Hepatocyte (in vitro differentiated cells): ENCODE results near the gene RABL3. TPM values are rescaled to one million over a fixed set of nuclear protein-coding genes. Genes with fewer than 3 reads are reported as not detected.

Experiments used
- DNase-seq: peaks from one replicate; pipeline ENCODE4 v3.0.0-alpha.2; 2016; ENCODE audit warnings: low spot score
- H2AFZ ChIP-seq: fragments of 200-600 bp; sonication (generic); 2 replicates; pipeline ENCODE4 v1.6.0; 2016; ENCODE audit warnings: antibody characterized with exemption, mild to moderate bottlenecking
- H3K27ac ChIP-seq: fragments of 200-600 bp; sonication (generic); 2 replicates; pipeline ENCODE4 v1.5.1; 2016; ENCODE audit warnings: mild to moderate bottlenecking
- H3K27me3 ChIP-seq: fragments of 200-600 bp; sonication (generic); 2 replicates; pipeline ENCODE4 v1.6.1; 2016
- H3K36me3 ChIP-seq: fragments of 200-600 bp; sonication (generic); replicated peaks from 2 replicates; pipeline ENCODE4 v1.5.1; 2016; ENCODE audit warnings: low read depth; ENCODE audit not compliant: insufficient read depth
- H3K4me1 ChIP-seq: fragments of 200-600 bp; sonication (generic); 2 replicates; pipeline ENCODE4 v1.5.1; 2016; ENCODE audit warnings: mild to moderate bottlenecking, moderate library complexity; ENCODE audit not compliant: insufficient read depth
- H3K4me2 ChIP-seq: fragments of 200-600 bp; sonication (generic); 2 replicates; pipeline ENCODE4 v1.6.0; 2016
- H3K4me3 ChIP-seq: fragments of 200-600 bp; sonication (generic); 2 replicates; pipeline ENCODE4 v1.5.1; 2016; ENCODE audit warnings: mild to moderate bottlenecking
- H3K79me2 ChIP-seq: fragments of 200-600 bp; sonication (generic); 2 replicates; pipeline ENCODE4 v1.6.0; 2017; ENCODE audit warnings: mild to moderate bottlenecking
- H3K9me2 ChIP-seq: fragments of 200-600 bp; sonication (generic); replicated peaks from 2 replicates; pipeline ENCODE4 v1.6.0; 2017; ENCODE audit warnings: mild to moderate bottlenecking; ENCODE audit not compliant: insufficient read depth
- H3K9me3 ChIP-seq: fragments of 200-600 bp; sonication (generic); 2 replicates; pipeline ENCODE4 v1.5.1; 2016; ENCODE audit warnings: low read depth, mild to moderate bottlenecking
- H4K20me1 ChIP-seq: fragments of 200-600 bp; sonication (generic); 2 replicates; pipeline ENCODE4 v1.6.0; 2016; ENCODE audit warnings: mild to moderate bottlenecking; ENCODE audit not compliant: insufficient read depth, poor library complexity, severe bottlenecking
- CTCF ChIP-seq: fragments of 200-600 bp; sonication (generic); IDR thresholded peaks from 2 replicates; pipeline ENCODE4 v1.5.1; 2016; ENCODE audit warnings: antibody characterized with exemption, mild to moderate bottlenecking; ENCODE audit not compliant: poor library complexity
- EZH2 ChIP-seq: fragments of 200-600 bp; sonication (generic); IDR thresholded peaks from 2 replicates; pipeline ENCODE4 v1.6.1; 2016; ENCODE audit warnings: antibody characterized with exemption, mild to moderate bottlenecking, borderline replicate concordance
- EZH2phosphoT487 ChIP-seq: fragments of 200-600 bp; sonication (generic); IDR thresholded peaks from one replicate; pipeline ENCODE4 v1.6.1; 2018; ENCODE audit warnings: antibody characterized with exemption, mild to moderate bottlenecking, low read depth, moderate library complexity; ENCODE audit not compliant: unreplicated experiment, severe bottlenecking
- WGBS: methylation state at CpG from one replicate; pipeline ENCODE4 v1.1.6; 2016; ENCODE audit warnings: low lambda C conversion rate; ENCODE audit errors: missing lambda C conversion rate; 5-methylcytosine and 5-hydroxymethylcytosine counted together
- polyA plus RNA-seq: library from polyadenylated mRNA; unstranded; fragments of >200 nt; fragmentation: Nextera tagmentation; extraction: Ambion mirVana; gene quantifications from 2 replicates; pipeline ENCODE4 v1.2.1, GENCODE V29; 2016
- total RNA-seq: library from RNA; depleted of rRNA; stranded (reverse); fragments of >200 nt; gene quantifications from 2 replicates; pipeline ENCODE4 v1.2.3, GENCODE V29; 2014

RABL3 gene
- total and polyA plus RNA-seq, 2 experiments from 2014 or later = 12.7 to 23.7 TPM

GRCh38 chr3:120673116-120673515 lies 69.2 kb downstream of the RABL3 start:
- Histone ChIP-seq H3K4me2 (no peak overlapping the region), H3K4me3 (no peak overlapping the region), H3K9me2 (no peaks in the 10 kb centered on the region), H3K79me2 (peaks cover 11% of the 10 kb centered on the region), H3K36me3 (no peaks in the 10 kb centered on the region), H3K4me1 (no peaks in the 10 kb centered on the region), H3K9me3 (no peaks in the 10 kb centered on the region), H4K20me1 (no peaks in the 10 kb centered on the region), H3K27ac (no peak overlapping the region), H3K27me3 (no peaks in the 10 kb centered on the region), H2AFZ (no peak overlapping the region)
- WGBS = 84% methylated on average over 2 of the region's 2 CpGs
- TF ChIP-seq EZH2phosphoT487 (no peak), CTCF (no peak), EZH2 (no peak)
- DNase-seq = no peak

GRCh38 chr3:120670576-120670975 lies 71.7 kb downstream of the RABL3 start:
- no peak for DNase-seq
- H3K4me3 ChIP-seq = no peak overlapping the region
- no peak overlapping the region for H3K4me2 ChIP-seq
- H3K4me1 ChIP-seq = no peaks in the 10 kb centered on the region
- 81% methylated on average over 2 of the region's 2 CpGs for WGBS
- no peaks in the 10 kb centered on the region for H3K9me2 ChIP-seq
- H3K36me3 ChIP-seq = no peaks in the 10 kb centered on the region
- no peak overlapping the region for H3K27ac ChIP-seq
- no peaks in the 10 kb centered on the region for H3K9me3 ChIP-seq
- peaks cover 3% of the 10 kb centered on the region for H3K79me2 ChIP-seq
- TF ChIP-seq EZH2phosphoT487 (no peak), CTCF (no peak), EZH2 (no peak)
- no peaks in the 10 kb centered on the region for H4K20me1 ChIP-seq
- no peaks in the 10 kb centered on the region for H3K27me3 ChIP-seq
- H2AFZ ChIP-seq = no peak overlapping the region

GRCh38 chr3:120664926-120665325 lies 77.4 kb downstream of the RABL3 start:
- no peak for DNase-seq
- no peaks in the 10 kb centered on the region for H3K27me3 ChIP-seq
- no peaks in the 10 kb centered on the region for H4K20me1 ChIP-seq
- H3K9me2 ChIP-seq = no peaks in the 10 kb centered on the region
- H3K79me2 ChIP-seq = no peaks in the 10 kb centered on the region
- no peak overlapping the region for H2AFZ ChIP-seq
- H3K4me1 ChIP-seq = no peaks in the 10 kb centered on the region
- H3K36me3 ChIP-seq = no peaks in the 10 kb centered on the region
- TF ChIP-seq CTCF = no peak
- H3K9me3 ChIP-seq = no peaks in the 10 kb centered on the region
- no peak overlapping the region for H3K4me3 ChIP-seq
- no peak overlapping the region for H3K4me2 ChIP-seq
- no peak overlapping the region for H3K27ac ChIP-seq

- no peaks in the 10 kb centered on the region for H3K9me3 ChIP-seq
- H3K27ac ChIP-seq = no peak overlapping the region
- no peaks in the 10 kb centered on the region for H3K9me2 ChIP-seq
- TF ChIP-seq EZH2phosphoT487 = no peak
- TF ChIP-seq EZH2 = no peak
- TF ChIP-seq CTCF = no peak
- no peak overlapping the region for H3K4me3 ChIP-seq
- H3K4me2 ChIP-seq = no peak overlapping the region
- no peaks in the 10 kb centered on the region for H3K27me3 ChIP-seq
- no peaks in the 10 kb centered on the region for H4K20me1 ChIP-seq
- WGBS = 58% methylated on average over 5 of the region's 5 CpGs
- no peaks in the 10 kb centered on the region for H3K4me1 ChIP-seq
- no peaks in the 10 kb centered on the region for H3K79me2 ChIP-seq
- H2AFZ ChIP-seq = no peak overlapping the region
- no peaks in the 10 kb centered on the region for H3K36me3 ChIP-seq
- no peak for DNase-seq
Measured at GRCh38 chr3:120661945-120662344, 80.4 kb downstream of the RABL3 start.
